CD4-positive, alpha-beta T cell treated with Interleukin-17A for 1 hour (primary cell): ENCODE measurements around the gene FBLN1.
"Not testable (repeated sequence)": the region's sequence is repeated elsewhere in the genome, so short reads cannot be mapped to it uniquely, and the experiment has no call there.

Experiments
- DNase-seq: peaks from one replicate; pipeline ENCODE4 v3.0.0-alpha.2; 2020

Gene FBLN1

GRCh38 chr22:45586651-45587405, 84.1 kb downstream of the FBLN1 start:
- DNase-seq, result no peak

- no peak for DNase-seq
Measured at GRCh38 chr22:45587638-45588505, 85.2 kb downstream of the FBLN1 start.

- no peak for DNase-seq
Measured at GRCh38 chr22:45589556-45589955, 86.9 kb downstream of the FBLN1 start.

- DNase-seq, result no peak
Measured at GRCh38 chr22:45590262-45590661, 87.6 kb downstream of the FBLN1 start.

GRCh38 chr22:45591633-45592213, 89.0 kb downstream of the FBLN1 start:
- not testable (repeated sequence) for DNase-seq

GRCh38 chr22:45594123-45594941, 91.6 kb downstream of the FBLN1 start:
- no peak for DNase-seq

GRCh38 chr22:45597460-45598192, 94.9 kb downstream of the FBLN1 start:
- no peak for DNase-seq

- DNase-seq, result no peak
Measured at GRCh38 chr22:45598596-45599217, 96.0 kb downstream of the FBLN1 start.

- DNase-seq, result no peak
Measured at GRCh38 chr22:45599836-45600577, 97.3 kb downstream of the FBLN1 start.

- DNase-seq, result no peak
Measured at GRCh38 chr22:45600790-45601730, 98.4 kb downstream of the FBLN1 start.

GRCh38 chr22:45602004-45602733, 99.5 kb downstream of the FBLN1 start:
- DNase-seq, result no peak

GRCh38 chr22:45602824-45603595, 100.3 kb downstream of the FBLN1 start:
- DNase-seq, result peak; percentile 31

GRCh38 chr22:45603619-45604018, 100.9 kb downstream of the FBLN1 start:
- no peak for DNase-seq

GRCh38 chr22:45608045-45608444, 105.4 kb downstream of the FBLN1 start:
- not testable (repeated sequence) for DNase-seq

GRCh38 chr22:45608763-45609180, 106.1 kb downstream of the FBLN1 start:
- DNase-seq, result peak; percentile 34

GRCh38 chr22:45612451-45612901, 109.8 kb downstream of the FBLN1 start:
- peak; percentile 26 for DNase-seq

- no peak for DNase-seq
Measured at GRCh38 chr22:45612940-45613339, 110.3 kb downstream of the FBLN1 start.

GRCh38 chr22:45615364-45615763, 112.7 kb downstream of the FBLN1 start:
- DNase-seq, result no peak
